Uterus (tissue), 4 donors: ENCODE results near the gene TMEM204. TPM values are rescaled to one million over a fixed set of nuclear protein-coding genes. Genes with fewer than 3 reads are reported as not detected.

Source experiments
- DNase-seq, 2 donors: peaks; one replicate each; pipeline ENCODE4 v3.0.0-alpha.2; 2019 to 2020
- H3K27ac ChIP-seq, 2 donors: fragments of 200-600 bp; sonication (generic); 1 replicate in 1 of 2; 2 replicates in 1 of 2; pipeline ENCODE4 v1.5.1; 2016 to 2018
- H3K27me3 ChIP-seq, 2 donors: fragments of 200-600 bp; sonication (generic); one replicate each; pipeline ENCODE4 v1.5.1; 2018 to 2019; ENCODE audit warnings: control low read depth in 1 of 2
- H3K36me3 ChIP-seq, 2 donors: fragments of 200-600 bp; sonication (generic); one replicate each; pipeline ENCODE4 v1.5.1; 2019; ENCODE audit warnings: control low read depth in 1 of 2
- H3K4me1 ChIP-seq, 2 donors: fragments of 200-600 bp; sonication (generic); one replicate each; pipeline ENCODE4 v1.5.1; 2018 to 2019; ENCODE audit warnings: control low read depth in 1 of 2
- H3K4me3 ChIP-seq, 2 donors: fragments of 200-600 bp; sonication (generic); 1 replicate in 1 of 2; 2 replicates in 1 of 2; pipeline ENCODE4 v1.5.1; 2018 to 2019; ENCODE audit warnings: mild to moderate bottlenecking in 1 of 2
- H3K9me3 ChIP-seq, 2 donors: fragments of 200-600 bp; sonication (generic); one replicate each; pipeline ENCODE4 v1.5.1; 2019; ENCODE audit warnings: control low read depth in 1 of 2
- CTCF ChIP-seq, 4 experiments: fragments of 200-600 bp in 2 of 4; fragments of 450-650 bp in 2 of 4; sonication (generic) in 2 of 4; IDR thresholded peaks; one replicate each; pipeline ENCODE4 v1.5.1; 2016 to 2019; ENCODE audit warnings: antibody characterized with exemption in 4 of 4, mild to moderate bottlenecking in 2 of 4, moderate library complexity in 1 of 4
- POLR2A ChIP-seq, 2 donors: fragments of 450-650 bp; IDR thresholded peaks; one replicate each; pipeline ENCODE4 v1.6.1; 2016; ENCODE audit warnings: antibody characterized with exemption in 2 of 2, mild to moderate bottlenecking in 1 of 2, moderate library complexity in 1 of 2
- intact Hi-C: fragments of 100-400 bp; cut with DNase I; formaldehyde crosslinking; loops from one replicate; pipeline ENCODE4 v1.15.1; 2023; ENCODE audit warnings: low total_unique reads
- total RNA-seq, 4 donors: library from RNA; depleted of rRNA in 3 of 4; stranded (reverse); fragments of >200 nt in 3 of 4; gene quantifications; one replicate each; pipeline versions ENCODE4 v1.1.0 to v1.2.4, GENCODE V29; 2014 to 2023
- donor health status: DM: yes; HTN: yes; CAD: no.

TMEM204 gene
- 10 to 100 TPM; 24.8 to 45.3 (median 39.3) TPM for total RNA-seq

- no peaks in the 10 kb centered on the region for H3K9me3 ChIP-seq
- peak within 1 kb of the TSS; percentile 48 to 54 for H3K4me3 ChIP-seq
- H3K27ac ChIP-seq, result peak within 1 kb of the TSS; percentile 87 to 89
- intact Hi-C loops, result no loop called here
- peaks cover 0 to 27% of the 10 kb centered on the region in 2 donors for H3K4me1 ChIP-seq
- H3K27me3 ChIP-seq, result no peaks in the 10 kb centered on the region
- DNase-seq, result peak; percentile 77 to 81
- peak; percentile 55 to 61 for TF ChIP-seq POLR2A (IDR thresholded peaks at IDR 0.05)
- TF ChIP-seq CTCF (IDR thresholded peaks at IDR 0.05), result no peak
- H3K36me3 ChIP-seq, result no peaks in the 10 kb centered on the region
Measured at GRCh38 chr16:1533443-1533951, at the start of gene TMEM204. TMEM204 (plus strand) TSS chr16:1533666; CDS start chr16:1534276, 610 bp downstream.

- TF ChIP-seq POLR2A (IDR thresholded peaks at IDR 0.05) (no peak), CTCF (IDR thresholded peaks at IDR 0.05) (no peak)
- intact Hi-C loops, result no loop called here
- no peak for DNase-seq
- Histone ChIP-seq H3K27me3 (no peaks in the 10 kb centered on the region), H3K4me1 (no peaks in the 10 kb centered on the region), H3K4me3 (no peak overlapping the region), H3K27ac (no peak overlapping the region), H3K9me3 (no peaks in the 10 kb centered on the region), H3K36me3 (no peaks in the 10 kb centered on the region)
Measured at GRCh38 chr16:1485847-1486496, 47.5 kb upstream of the TMEM204 start.

- H3K4me3 ChIP-seq, result no peak overlapping the region
- H3K27me3 ChIP-seq, result no peaks in the 10 kb centered on the region
- no peaks in the 10 kb centered on the region for H3K36me3 ChIP-seq
- H3K9me3 ChIP-seq, result no peaks in the 10 kb centered on the region
- H3K27ac ChIP-seq, result no peak overlapping the region
- intact Hi-C loops, result no loop called here
- no peak for DNase-seq
- TF ChIP-seq POLR2A (IDR thresholded peaks at IDR 0.05) (no peak), CTCF (IDR thresholded peaks at IDR 0.05) (no peak)
- no peaks in the 10 kb centered on the region for H3K4me1 ChIP-seq
Measured at GRCh38 chr16:1486551-1487390, 46.7 kb upstream of the TMEM204 start.

GRCh38 chr16:1487395-1488053 lies 45.9 kb upstream of the TMEM204 start:
- no peaks in the 10 kb centered on the region for H3K27me3 ChIP-seq
- H3K9me3 ChIP-seq, result no peaks in the 10 kb centered on the region
- no peaks in the 10 kb centered on the region for H3K36me3 ChIP-seq
- no peak for TF ChIP-seq CTCF (IDR thresholded peaks at IDR 0.05)
- no peak for TF ChIP-seq POLR2A (IDR thresholded peaks at IDR 0.05)
- no peaks in the 10 kb centered on the region for H3K4me1 ChIP-seq
- H3K4me3 ChIP-seq, result no peak overlapping the region
- H3K27ac ChIP-seq, result no peak overlapping the region
- DNase-seq, result no peak
- intact Hi-C loops, result no loop called here
